B cell (primary cell): ENCODE results near the gene NEMP1. TPM values are rescaled to one million over a fixed set of nuclear protein-coding genes. Genes with fewer than 3 reads are reported as not detected.

Source experiments
- ATAC-seq: fragments of 200-7000 bp; cut with Tn5 transposase; one replicate; pipeline ENCODE4 v1.10.0; 2021; ENCODE audit warnings: low read depth, mild to moderate bottlenecking, moderate number of reproducible peaks, moderate library complexity
- CTCF ChIA-PET: fragments of 350-600 bp; sonication (Branson Sonifier 250); formaldehyde crosslinking; loops from one replicate; lab custom pipeline; 2021; ENCODE audit warnings: antibody characterized with exemption, inconsistent platforms; lab: Charles Lee
- POLR2A ChIA-PET: fragments of 350-600 bp; sonication (Branson Sonifier 250); formaldehyde crosslinking; loops from one replicate; lab custom pipeline; 2021; ENCODE audit warnings: antibody characterized with exemption; lab: Charles Lee
- DNase-seq: peaks from one replicate; pipeline ENCODE4 v3.0.0; 2013
- H2AFZ ChIP-seq: 2 replicates; pipeline ENCODE4 v1.6.1; 2012; ENCODE audit warnings: mild to moderate bottlenecking, low read depth, low read length; ENCODE audit not compliant: insufficient read depth, poor library complexity, severe bottlenecking
- H3K27ac ChIP-seq, 2 donors: 1 replicate in 1 of 2; 2 replicates in 1 of 2; pipeline ENCODE4 v1.5.1; 2012 to 2013; ENCODE audit warnings: low read length in 2 of 2, mild to moderate bottlenecking in 2 of 2, moderate library complexity in 1 of 2
- H3K27me3 ChIP-seq, 4 experiments: fragments of 200-600 bp in 1 of 4; sonication (generic) in 1 of 4; replicated peaks in 1 of 4; 1 replicate in 2 of 4; 2 replicates in 2 of 4; pipeline versions ENCODE4 v1.6.1 to v1.7.0; 2013 to 2016; ENCODE audit warnings: low read length in 3 of 4, mild to moderate bottlenecking in 2 of 4, mixed read lengths in 1 of 4, moderate library complexity in 1 of 4; ENCODE audit not compliant: insufficient read depth in 4 of 4, control insufficient read depth in 3 of 4; ENCODE audit errors: control extremely low read depth in 1 of 4
- H3K36me3 ChIP-seq, 2 experiments: replicated peaks in 1 of 2; 1 replicate in 1 of 2; 2 replicates in 1 of 2; pipeline versions ENCODE4 v1.6.1 to v1.7.1; 2013; ENCODE audit warnings: low read length in 1 of 2; ENCODE audit not compliant: insufficient read depth in 2 of 2, control insufficient read depth in 1 of 2; ENCODE audit errors: control extremely low read depth in 1 of 2, extremely low read depth in 1 of 2
- H3K4me1 ChIP-seq, 2 donors: fragments of 200-600 bp in 1 of 2; sonication (generic) in 1 of 2; 1 replicate in 1 of 2; 2 replicates in 1 of 2; pipeline versions ENCODE4 v1.5.1 to v1.6.1; 2013 to 2017; ENCODE audit warnings: low read length in 2 of 2; ENCODE audit not compliant: control insufficient read depth in 2 of 2, insufficient read depth in 2 of 2
- H3K4me2 ChIP-seq: replicated peaks from 2 replicates; pipeline ENCODE3; 2012; ENCODE audit warnings: mild to moderate bottlenecking, low read depth, low read length; ENCODE audit not compliant: poor library complexity, severe bottlenecking
- H3K4me3 ChIP-seq, 5 experiments: fragments of 200-600 bp in 1 of 5; sonication (generic) in 1 of 5; 1 replicate in 3 of 5; 2 replicates in 2 of 5; pipeline versions ENCODE4 v1.5.1 to v1.7.0; 2011 to 2016; ENCODE audit warnings: low read length in 4 of 5, mild to moderate bottlenecking in 4 of 5, low read depth in 2 of 5, control low read depth in 1 of 5, moderate library complexity in 1 of 5; ENCODE audit not compliant: insufficient read depth in 1 of 5; ENCODE audit errors: control extremely low read depth in 1 of 5, extremely low read depth in 1 of 5
- H3K79me2 ChIP-seq: fragments of 200-600 bp; sonication (generic); one replicate; pipeline ENCODE4 v1.6.0; 2016; ENCODE audit warnings: low read length; ENCODE audit not compliant: control insufficient read depth, insufficient read depth
- H3K9ac ChIP-seq: fragments of 200-600 bp; sonication (generic); 2 replicates; pipeline ENCODE4 v1.6.1; 2017; ENCODE audit warnings: mild to moderate bottlenecking, low read length, moderate library complexity
- H3K9me3 ChIP-seq, 3 donors: one replicate each; pipeline versions ENCODE4 v1.6.1 to v1.7.1; 2013; ENCODE audit warnings: low read length in 2 of 3; ENCODE audit not compliant: control insufficient read depth in 2 of 3, insufficient read depth in 1 of 3; ENCODE audit errors: control extremely low read depth in 1 of 3
- H4K20me1 ChIP-seq: 2 replicates; pipeline ENCODE4 v1.6.0; 2012; ENCODE audit warnings: mild to moderate bottlenecking, low read length; ENCODE audit not compliant: insufficient read depth, control insufficient read depth, poor library complexity, severe bottlenecking
- H3K27ac Mint-ChIP-seq: one replicate; pipeline ENCODE4 v1.8.0; 2021; ENCODE audit warnings: mixed read lengths
- H3K27me3 Mint-ChIP-seq: one replicate; pipeline ENCODE4 v1.8.0; 2021; ENCODE audit warnings: mixed read lengths
- H3K4me1 Mint-ChIP-seq: one replicate; pipeline ENCODE4 v1.8.0; 2021; ENCODE audit warnings: mixed read lengths
- H3K4me3 Mint-ChIP-seq: one replicate; pipeline ENCODE4 v1.8.0; 2021; ENCODE audit warnings: mixed read lengths
- H3K9me3 Mint-ChIP-seq: one replicate; pipeline ENCODE4 v1.8.0; 2022; ENCODE audit warnings: mixed read lengths; ENCODE audit not compliant: insufficient read depth
- EZH2 ChIP-seq: IDR thresholded peaks from 2 replicates; pipeline ENCODE4 v1.6.1; 2012; ENCODE audit warnings: borderline replicate concordance, low read depth, mild to moderate bottlenecking, moderate library complexity, low read length; ENCODE audit not compliant: insufficient read depth, poor library complexity, severe bottlenecking
- WGBS: methylation state at CpG from one replicate; pipeline ENCODE4 v1.1.5; 2013; ENCODE audit warnings: missing lambda C conversion rate; ENCODE audit not compliant: insufficient coverage; 5-methylcytosine and 5-hydroxymethylcytosine counted together
- intact Hi-C: fragments of 100-400 bp; cut with micrococcal nuclease; formaldehyde crosslinking; loops from one replicate; pipeline ENCODE4 v1.10.0; 2022
- polyA plus RNA-seq: library from polyadenylated mRNA; depleted of rRNA; stranded (reverse); fragments of >200 nt; gene quantifications from 2 replicates; pipeline ENCODE4 v1.2.3, GENCODE V29; 2012
- total RNA-seq, 2 donors: library from RNA; stranded (reverse); fragments of 120-200 nt in 1 of 2; gene quantifications; 1 replicate in 1 of 2; 2 replicates in 1 of 2; pipeline versions ENCODE4 v1.2.3 to v1.2.4, GENCODE V29; 2013 to 2022
- TF ChIP-seq, protein P1 (sequence below): fragments of 200-600 bp; IDR thresholded peaks from one replicate; pipeline ENCODE4 v1.8.0; 2022; ENCODE audit warnings: antibody characterized with exemption, mild to moderate bottlenecking

The NEMP1 gene
- total and polyA plus RNA-seq, 2 donors (not counting 1 experiment from before 2014, with no cell fraction given) = 13.6 to 35.0 TPM

DNA sequence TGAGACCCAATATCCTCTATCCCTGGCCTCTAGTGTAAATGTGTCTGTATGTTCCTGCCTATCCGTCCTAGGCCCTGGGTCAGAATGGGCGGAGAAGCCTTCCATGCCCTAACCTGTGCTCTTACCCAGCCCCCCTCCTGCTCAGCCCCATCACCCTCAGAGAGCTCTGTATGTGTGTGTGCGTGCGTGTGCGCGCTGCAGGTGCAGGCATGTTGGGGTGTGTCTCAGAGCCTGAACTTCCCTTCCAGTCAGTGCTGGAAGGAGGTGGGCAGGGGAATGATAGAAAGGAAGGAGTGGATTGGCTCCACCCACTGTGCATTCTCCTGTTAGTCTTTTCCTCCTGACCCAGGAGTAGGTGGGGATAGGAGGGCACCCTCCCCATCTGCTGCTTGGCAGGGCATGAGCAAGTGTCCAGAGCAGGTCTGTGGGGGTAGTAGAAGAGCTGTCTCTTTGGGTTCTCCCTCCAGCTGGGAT is 17.5 kb upstream of the NEMP1 start:
- no peak overlapping the region for H3K4me2 ChIP-seq
- H3K36me3 ChIP-seq = peaks cover 2 to 70% of the 10 kb centered on the region in 2 experiments
- H3K9me3 Mint-ChIP-seq = no peaks in the 10 kb centered on the region
- peaks cover 40% of the 10 kb centered on the region for H4K20me1 ChIP-seq
- 95% methylated on average over 4 of the region's 6 CpGs for WGBS
- ATAC-seq (no peak), DNase-seq (peak; percentile 16)
- H3K4me3 Mint-ChIP-seq = no peak overlapping the region
- no peak for TF ChIP-seq EZH2
- TF ChIP-seq, protein P1, sequence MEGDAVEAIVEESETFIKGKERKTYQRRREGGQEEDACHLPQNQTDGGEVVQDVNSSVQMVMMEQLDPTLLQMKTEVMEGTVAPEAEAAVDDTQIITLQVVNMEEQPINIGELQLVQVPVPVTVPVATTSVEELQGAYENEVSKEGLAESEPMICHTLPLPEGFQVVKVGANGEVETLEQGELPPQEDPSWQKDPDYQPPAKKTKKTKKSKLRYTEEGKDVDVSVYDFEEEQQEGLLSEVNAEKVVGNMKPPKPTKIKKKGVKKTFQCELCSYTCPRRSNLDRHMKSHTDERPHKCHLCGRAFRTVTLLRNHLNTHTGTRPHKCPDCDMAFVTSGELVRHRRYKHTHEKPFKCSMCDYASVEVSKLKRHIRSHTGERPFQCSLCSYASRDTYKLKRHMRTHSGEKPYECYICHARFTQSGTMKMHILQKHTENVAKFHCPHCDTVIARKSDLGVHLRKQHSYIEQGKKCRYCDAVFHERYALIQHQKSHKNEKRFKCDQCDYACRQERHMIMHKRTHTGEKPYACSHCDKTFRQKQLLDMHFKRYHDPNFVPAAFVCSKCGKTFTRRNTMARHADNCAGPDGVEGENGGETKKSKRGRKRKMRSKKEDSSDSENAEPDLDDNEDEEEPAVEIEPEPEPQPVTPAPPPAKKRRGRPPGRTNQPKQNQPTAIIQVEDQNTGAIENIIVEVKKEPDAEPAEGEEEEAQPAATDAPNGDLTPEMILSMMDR = no peak
- H3K27me3 Mint-ChIP-seq = no peaks in the 10 kb centered on the region
- H3K4me1 Mint-ChIP-seq = peaks cover 50% of the 10 kb centered on the region
- H3K27ac ChIP-seq = peak overlapping the region in 1 of 2 donors; percentile 13
- H3K27ac Mint-ChIP-seq = peak overlapping the region; percentile 68
- ChIA-PET CTCF (interaction anchor here (0.6 to 18.5 kb wide), 5 partner anchors 10 to 403 kb away, joined by 3 to 406 read pairs (median 4); partner anchors contain the start of genes NEMP1 and STAT6), POLR2A (interaction anchor here (0.6 to 1.7 kb wide), 3 partner anchors 14 to 887 kb away, joined by 4 to 6 read pairs (median 6); partner anchors contain the start of gene STAT6)
- peaks cover 13% of the 10 kb centered on the region for H3K79me2 ChIP-seq
- no peak overlapping the region for H3K9ac ChIP-seq
- H3K4me3 ChIP-seq = no peak overlapping the region
- no peaks in the 10 kb centered on the region for H3K9me3 ChIP-seq
- no peak overlapping the region for H2AFZ ChIP-seq
- H3K27me3 ChIP-seq = no peaks in the 10 kb centered on the region
- intact Hi-C loops = no loop called here
- peaks cover 19 to 23% of the 10 kb centered on the region in 2 donors for H3K4me1 ChIP-seq

DNA sequence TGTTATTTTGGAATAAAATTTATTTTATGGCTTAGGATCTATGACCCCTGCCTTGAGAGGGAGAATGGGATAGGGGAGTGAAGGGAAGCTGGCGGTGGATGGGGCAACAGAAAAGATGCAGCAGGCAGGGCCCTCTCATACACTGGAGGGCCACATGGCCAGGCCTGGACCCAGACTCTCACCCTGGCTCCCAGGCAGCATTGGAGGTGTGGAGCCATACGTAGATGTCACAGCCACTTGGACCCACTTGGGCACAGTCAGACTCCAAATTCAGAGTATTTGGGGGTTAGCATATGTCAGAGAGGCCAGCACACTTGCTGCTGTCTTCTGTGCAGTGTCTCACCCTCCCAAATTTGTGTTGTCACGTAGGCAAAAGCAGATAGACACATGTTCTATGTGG is 16.8 kb upstream of the NEMP1 start:
- Mint-ChIP-seq H3K4me3 (peak overlapping the region; percentile 32), H3K9me3 (no peaks in the 10 kb centered on the region), H3K27me3 (no peaks in the 10 kb centered on the region), H3K4me1 (peaks cover 56% of the 10 kb centered on the region), H3K27ac (peak overlapping the region; percentile 68)
- H3K27me3 ChIP-seq = no peaks in the 10 kb centered on the region
- H3K79me2 ChIP-seq = peaks cover 17% of the 10 kb centered on the region
- intact Hi-C loops = no loop called here
- H3K4me3 ChIP-seq = no peak overlapping the region
- 87% methylated on average over 3 of the region's 3 CpGs for WGBS
- peaks cover 2 to 66% of the 10 kb centered on the region in 2 experiments for H3K36me3 ChIP-seq
- no peaks in the 10 kb centered on the region for H3K9me3 ChIP-seq
- peak overlapping the region in 1 of 2 donors; percentile 82 for H3K27ac ChIP-seq
- H4K20me1 ChIP-seq = peaks cover 40% of the 10 kb centered on the region
- H3K9ac ChIP-seq = no peak overlapping the region
- H2AFZ ChIP-seq = no peak overlapping the region
- ATAC-seq (no peak), DNase-seq (no peak)
- H3K4me2 ChIP-seq = no peak overlapping the region
- peaks cover 19 to 28% of the 10 kb centered on the region in 2 donors for H3K4me1 ChIP-seq
- POLR2A ChIA-PET = interaction anchor here (1.6 to 1.7 kb wide), 2 partner anchors 14 to 16 kb away, joined by 4 to 6 read pairs; partner anchors contain the start of gene STAT6
- CTCF ChIA-PET = interaction anchor here (15.0 to 18.5 kb wide), 2 partner anchors 11 to 21 kb away, joined by 246 to 406 read pairs; partner anchors contain the start of genes NEMP1 and STAT6
- TF ChIP-seq, protein P1 = no peak
